ENCODE measurements around the gene IL26.

- TF ChIP-seq POLR2A (IDR thresholded peaks at IDR 0.05; ENCODE audit: low read depth, low read length) = no peak
- TF ChIP-seq POLR2AphosphoS5 (IDR thresholded peaks at IDR 0.05; ENCODE audit: low read depth, low read length) = no peak
These were observed 39.2 kb upstream of the IL26 start for GRCh38 chr12:68264857-68265256.
